SU-DHL-6 (cell line): ENCODE results near the gene COL4A2.

Experiments used
- H2AFZ ChIP-seq: fragments of 200-600 bp; sonication (generic); 2 replicates; pipeline ENCODE4 v1.6.1; 2014; ENCODE audit warnings: low read depth, mild to moderate bottlenecking, moderate library complexity, mixed read lengths, antibody characterized with exemption, low read length; ENCODE audit not compliant: severe bottlenecking
- H3F3A ChIP-seq: fragments of 200-600 bp; shearing (Covaris generic); 2 replicates; pipeline ENCODE4 v1.6.0; 2016; ENCODE audit warnings: antibody characterized with exemption, mild to moderate bottlenecking; ENCODE audit not compliant: insufficient read depth
- H3K27ac ChIP-seq: fragments of 200-600 bp; sonication (generic); 2 replicates; pipeline ENCODE4 v1.5.1; 2016; ENCODE audit warnings: low read depth, mild to moderate bottlenecking, low read length, moderate library complexity, mixed read lengths
- H3K27me3 ChIP-seq: fragments of 200-600 bp; sonication (generic), shearing (Covaris generic); 2 replicates; pipeline ENCODE4 v1.6.0; 2014; ENCODE audit warnings: mild to moderate bottlenecking, low read length
- H3K36me3 ChIP-seq: fragments of 200-600 bp; sonication (generic); 2 replicates; pipeline ENCODE4 v1.6.1; 2014; ENCODE audit warnings: mild to moderate bottlenecking, low read length, mixed read lengths
- H3K4me2 ChIP-seq: fragments of 300-600, 200-600 bp; shearing (Covaris generic), sonication (generic); 2 replicates; pipeline ENCODE4 v1.6.0; 2014; ENCODE audit warnings: low read length, low read depth, mild to moderate bottlenecking; ENCODE audit not compliant: poor library complexity, severe bottlenecking
- H3K4me3 ChIP-seq: fragments of 200-600 bp; sonication (generic); 2 replicates; pipeline ENCODE4 v1.5.1; 2014; ENCODE audit warnings: antibody characterized with exemption, low read length, mild to moderate bottlenecking, mixed read lengths; ENCODE audit not compliant: insufficient read depth, poor library complexity, severe bottlenecking
- H3K79me2 ChIP-seq: fragments of 200-600 bp; sonication (generic); 2 replicates; pipeline ENCODE4 v1.6.1; 2014; ENCODE audit warnings: mild to moderate bottlenecking, low read length, moderate library complexity; ENCODE audit not compliant: insufficient read depth
- H3K9ac ChIP-seq: fragments of 200-600 bp; sonication (generic); 2 replicates; pipeline ENCODE4 v1.7.0; 2014; ENCODE audit warnings: mild to moderate bottlenecking, low read length
- H3K9me2 ChIP-seq: fragments of 200-600 bp; sonication (generic); replicated peaks from 2 replicates; pipeline ENCODE4 v1.6.1; 2014; ENCODE audit warnings: low read length; ENCODE audit not compliant: insufficient read depth
- H3K9me3 ChIP-seq: fragments of 200-600 bp; sonication (generic); 2 replicates; pipeline ENCODE4 v1.6.1; 2014; ENCODE audit warnings: low read length, mixed read lengths; ENCODE audit not compliant: insufficient read depth
- H4K20me1 ChIP-seq: fragments of 200-600 bp; sonication (generic); 2 replicates; pipeline ENCODE4 v1.6.1; 2014; ENCODE audit warnings: low read depth, mild to moderate bottlenecking, antibody characterized with exemption, low read length, moderate library complexity, mixed read lengths
- CTCF ChIP-seq: fragments of 200-600 bp; sonication (generic); IDR thresholded peaks from one replicate; pipeline ENCODE4 v1.5.1; 2017; ENCODE audit warnings: antibody characterized with exemption, mild to moderate bottlenecking, low read length, moderate library complexity; ENCODE audit not compliant: insufficient read depth, poor library complexity, severe bottlenecking
- EZH2phosphoT487 ChIP-seq: fragments of 200-600 bp; sonication (generic), shearing (Covaris generic); conservative IDR thresholded peaks from 2 replicates; pipeline ENCODE4 v1.6.1; 2018; ENCODE audit warnings: mild to moderate bottlenecking, antibody characterized with exemption, low read length, moderate library complexity, mixed read lengths

COL4A2 gene

GRCh38 chr13:110339263-110339662 lies 32.2 kb downstream of the COL4A2 start:
- Histone ChIP-seq H4K20me1 (no peaks in the 10 kb centered on the region), H3K9me3 (peaks cover 5% of the 10 kb centered on the region; the same call in 1 of the 2 replicates), H3K4me3 (no peak overlapping the region), H3F3A (no peaks in the 10 kb centered on the region), H3K4me2 (no peak overlapping the region), H3K79me2 (no peaks in the 10 kb centered on the region), H3K27me3 (no peaks in the 10 kb centered on the region), H3K27ac (no peak overlapping the region), H3K9me2 (no peaks in the 10 kb centered on the region), H3K9ac (no peak overlapping the region), H3K36me3 (no peaks in the 10 kb centered on the region), H2AFZ (no peak overlapping the region)
- no peak for TF ChIP-seq CTCF

GRCh38 chr13:110339975-110340550 lies 33.0 kb downstream of the COL4A2 start:
- no peak overlapping the region for H3K27ac ChIP-seq
- H4K20me1 ChIP-seq: no peaks in the 10 kb centered on the region
- TF ChIP-seq EZH2phosphoT487 (no peak), CTCF (no peak)
- no peaks in the 10 kb centered on the region for H3F3A ChIP-seq
- H2AFZ ChIP-seq: no peak overlapping the region
- no peaks in the 10 kb centered on the region for H3K79me2 ChIP-seq
- H3K36me3 ChIP-seq: no peaks in the 10 kb centered on the region
- H3K27me3 ChIP-seq: no peaks in the 10 kb centered on the region
- H3K4me2 ChIP-seq: no peak overlapping the region
- H3K9me2 ChIP-seq: no peaks in the 10 kb centered on the region
- H3K9me3 ChIP-seq: peaks cover 5% of the 10 kb centered on the region; the same call in 1 of the 2 replicates
- no peak overlapping the region for H3K9ac ChIP-seq
- no peak overlapping the region for H3K4me3 ChIP-seq

DNA sequence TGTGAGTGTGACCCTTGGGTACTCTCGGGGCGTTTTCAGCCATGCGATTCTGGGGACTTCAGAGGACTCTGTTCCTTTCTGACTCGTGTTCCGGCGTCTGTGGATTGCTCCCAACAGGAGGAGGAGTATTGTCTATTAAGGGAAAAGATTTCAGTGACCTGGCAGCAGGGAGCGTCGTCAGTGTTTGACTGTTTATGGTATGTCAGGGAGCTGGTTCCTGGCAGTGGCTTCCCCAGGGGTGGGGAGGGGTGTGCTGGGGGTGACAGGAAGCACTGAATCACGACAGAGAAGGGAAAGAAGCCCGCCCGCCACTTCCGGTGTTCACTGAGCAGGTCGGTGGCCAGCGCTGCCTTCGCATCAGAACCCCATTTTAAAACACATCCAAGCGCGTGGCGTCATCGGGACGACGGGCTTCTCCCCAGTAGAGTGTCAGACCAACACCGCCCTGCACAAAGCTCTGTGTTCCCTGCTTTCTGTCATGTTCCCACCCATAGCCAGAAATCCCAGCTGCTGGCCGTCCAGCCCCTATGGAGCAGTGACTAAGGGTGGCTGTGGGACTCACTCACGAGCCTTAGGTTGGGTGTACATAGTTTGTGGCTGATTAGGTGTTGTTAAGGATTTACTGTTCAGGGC lies 33.8 kb downstream of the COL4A2 start:
- no peak overlapping the region for H2AFZ ChIP-seq
- no peaks in the 10 kb centered on the region for H3K79me2 ChIP-seq
- H4K20me1 ChIP-seq: no peaks in the 10 kb centered on the region
- H3K36me3 ChIP-seq: no peaks in the 10 kb centered on the region
- H3F3A ChIP-seq: no peaks in the 10 kb centered on the region
- TF ChIP-seq EZH2phosphoT487 (no peak), CTCF (no peak)
- H3K9me3 ChIP-seq: peaks cover 3% of the 10 kb centered on the region; the same call in 1 of the 2 replicates
- H3K27ac ChIP-seq: no peak overlapping the region
- no peak overlapping the region for H3K4me3 ChIP-seq
- no peak overlapping the region for H3K9ac ChIP-seq
- H3K4me2 ChIP-seq: no peak overlapping the region
- H3K9me2 ChIP-seq: no peaks in the 10 kb centered on the region
- H3K27me3 ChIP-seq: no peaks in the 10 kb centered on the region
